ENCODE measurements around the gene CTAG2.
"Not testable (repeated sequence)": the region's sequence is repeated elsewhere in the genome, so short reads cannot be mapped to it uniquely, and the experiment has no call there.

CTAG2 gene

GRCh38 chrX:154653413-154653812 is at the start of gene CTAG2:
Gene CTAG2, minus strand, starts transcription at chrX:154653579. Its CDS starts 64 bp downstream, at chrX:154653515.
- H3K27me3 ChIP-seq (replicated peaks); DNase-seq; in situ Hi-C loops (cut with HindIII; ENCODE audit: low pct_ligation_motif_present, low sequenced_read_pairs); H3K27ac ChIP-seq; H3K36me3 ChIP-seq (replicated peaks); H3K4me3 ChIP-seq (ENCODE audit: low read depth, low read length): not testable (repeated sequence)

- in situ Hi-C loops (cut with HindIII; ENCODE audit: low pct_ligation_motif_present, low sequenced_read_pairs): no loop called here
- no peak overlapping the region for H3K4me3 ChIP-seq (ENCODE audit: low read depth, low read length)
- TF ChIP-seq, protein P1, sequence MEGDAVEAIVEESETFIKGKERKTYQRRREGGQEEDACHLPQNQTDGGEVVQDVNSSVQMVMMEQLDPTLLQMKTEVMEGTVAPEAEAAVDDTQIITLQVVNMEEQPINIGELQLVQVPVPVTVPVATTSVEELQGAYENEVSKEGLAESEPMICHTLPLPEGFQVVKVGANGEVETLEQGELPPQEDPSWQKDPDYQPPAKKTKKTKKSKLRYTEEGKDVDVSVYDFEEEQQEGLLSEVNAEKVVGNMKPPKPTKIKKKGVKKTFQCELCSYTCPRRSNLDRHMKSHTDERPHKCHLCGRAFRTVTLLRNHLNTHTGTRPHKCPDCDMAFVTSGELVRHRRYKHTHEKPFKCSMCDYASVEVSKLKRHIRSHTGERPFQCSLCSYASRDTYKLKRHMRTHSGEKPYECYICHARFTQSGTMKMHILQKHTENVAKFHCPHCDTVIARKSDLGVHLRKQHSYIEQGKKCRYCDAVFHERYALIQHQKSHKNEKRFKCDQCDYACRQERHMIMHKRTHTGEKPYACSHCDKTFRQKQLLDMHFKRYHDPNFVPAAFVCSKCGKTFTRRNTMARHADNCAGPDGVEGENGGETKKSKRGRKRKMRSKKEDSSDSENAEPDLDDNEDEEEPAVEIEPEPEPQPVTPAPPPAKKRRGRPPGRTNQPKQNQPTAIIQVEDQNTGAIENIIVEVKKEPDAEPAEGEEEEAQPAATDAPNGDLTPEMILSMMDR (IDR thresholded peaks at IDR 0.05; ENCODE audit: low read depth, low read length, missing control alignments): no peak
- H3K36me3 ChIP-seq (replicated peaks): no peaks in the 10 kb centered on the region
- no peak overlapping the region for H3K27ac ChIP-seq
- no peak for DNase-seq
- H3K27me3 ChIP-seq (replicated peaks): no peaks in the 10 kb centered on the region
Measured at GRCh38 chrX:154698630-154699248, 45.4 kb upstream of the CTAG2 start.

GRCh38 chrX:154696676-154697045 is 43.3 kb upstream of the CTAG2 start:
- TF ChIP-seq, protein P1 (IDR thresholded peaks at IDR 0.05; ENCODE audit: low read depth, low read length, missing control alignments): no peak
- Histone ChIP-seq H3K27me3 (replicated peaks) (no peaks in the 10 kb centered on the region), H3K4me3 (ENCODE audit: low read depth, low read length) (no peak overlapping the region), H3K36me3 (replicated peaks) (no peaks in the 10 kb centered on the region), H3K27ac (peak overlapping the region; percentile 63)
- in situ Hi-C loops (cut with HindIII; ENCODE audit: low pct_ligation_motif_present, low sequenced_read_pairs): no loop called here
- no peak for DNase-seq

- Histone ChIP-seq H3K27me3 (replicated peaks) (no peaks in the 10 kb centered on the region), H3K27ac (peak overlapping the region; percentile 63), H3K36me3 (replicated peaks) (no peaks in the 10 kb centered on the region), H3K4me3 (ENCODE audit: low read depth, low read length) (no peak overlapping the region)
- TF ChIP-seq, protein P1 (IDR thresholded peaks at IDR 0.05; ENCODE audit: low read depth, low read length, missing control alignments): no peak
- peak; percentile 69 for DNase-seq
- in situ Hi-C loops (cut with HindIII; ENCODE audit: low pct_ligation_motif_present, low sequenced_read_pairs): no loop called here
Measured at GRCh38 chrX:154695911-154696675, 42.7 kb upstream of the CTAG2 start.

- TF ChIP-seq, protein P1 (IDR thresholded peaks at IDR 0.05; ENCODE audit: low read depth, low read length, missing control alignments): no peak
- H3K36me3 ChIP-seq (replicated peaks): no peaks in the 10 kb centered on the region
- H3K4me3 ChIP-seq (ENCODE audit: low read depth, low read length): no peak overlapping the region
- no peak for DNase-seq
- in situ Hi-C loops (cut with HindIII; ENCODE audit: low pct_ligation_motif_present, low sequenced_read_pairs): no loop called here
- no peaks in the 10 kb centered on the region for H3K27me3 ChIP-seq (replicated peaks)
- H3K27ac ChIP-seq: no peak overlapping the region
Measured at GRCh38 chrX:154693394-154693793, 40.0 kb upstream of the CTAG2 start.

DNA sequence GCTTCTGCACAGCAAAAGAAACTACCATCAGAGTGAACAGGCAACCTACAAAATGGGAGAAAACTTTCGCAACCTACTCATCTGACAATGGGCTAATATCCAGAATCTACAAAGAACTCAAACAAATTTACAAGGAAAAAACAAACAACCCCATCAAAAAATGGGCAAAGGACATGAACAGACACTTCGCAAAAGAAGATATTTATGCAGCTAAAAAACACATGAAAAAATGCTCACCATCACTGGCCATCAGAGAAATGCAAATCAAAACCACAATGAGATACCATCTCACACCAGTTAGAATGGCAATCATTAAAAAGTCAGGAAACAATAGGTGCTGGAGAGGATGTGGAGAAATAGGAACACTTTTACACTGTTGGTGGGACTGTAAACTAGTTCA is 37.1 kb upstream of the CTAG2 start:
- in situ Hi-C loops (cut with HindIII; ENCODE audit: low pct_ligation_motif_present, low sequenced_read_pairs); DNase-seq; H3K27ac ChIP-seq; H3K27me3 ChIP-seq (replicated peaks); H3K4me3 ChIP-seq (ENCODE audit: low read depth, low read length); H3K36me3 ChIP-seq (replicated peaks): not testable (repeated sequence)

DNA sequence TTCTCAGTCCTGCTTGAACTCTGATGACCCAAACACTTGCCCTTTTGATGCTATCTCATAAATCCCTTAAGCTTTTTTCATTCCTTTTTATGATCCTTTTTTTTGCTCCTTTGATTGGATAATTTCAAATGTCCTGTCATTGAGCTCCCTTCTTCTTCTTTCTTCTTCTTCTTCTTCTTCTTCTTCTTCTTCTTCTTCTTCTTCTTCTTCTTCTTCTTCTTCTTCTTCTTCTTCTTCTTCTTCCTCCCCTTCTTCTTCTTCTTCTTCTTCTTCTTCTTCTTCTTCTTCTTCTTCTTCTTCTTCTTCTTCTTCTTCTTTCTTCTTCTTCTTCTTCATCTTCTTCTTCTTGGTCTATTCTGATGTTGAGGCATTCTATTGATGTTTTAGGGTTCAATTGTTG is 18.7 kb upstream of the CTAG2 start:
- DNase-seq; H3K27ac ChIP-seq; in situ Hi-C loops (cut with HindIII; ENCODE audit: low pct_ligation_motif_present, low sequenced_read_pairs); H3K27me3 ChIP-seq (replicated peaks); H3K4me3 ChIP-seq (ENCODE audit: low read depth, low read length); H3K36me3 ChIP-seq (replicated peaks): not testable (repeated sequence)

GRCh38 chrX:154670848-154671247 is 17.5 kb upstream of the CTAG2 start:
- H3K27ac ChIP-seq: not testable (repeated sequence)

More at GRCh38 chrX:154670848-154671247, 17.5 kb upstream of the CTAG2 start:
- in situ Hi-C loops (cut with HindIII; ENCODE audit: low pct_ligation_motif_present, low sequenced_read_pairs); H3K27me3 ChIP-seq (replicated peaks); DNase-seq; H3K4me3 ChIP-seq (ENCODE audit: low read depth, low read length); H3K36me3 ChIP-seq (replicated peaks): not testable (repeated sequence)
